ENCODE data around the gene NAA25. TPM values are rescaled to one million over a fixed set of nuclear protein-coding genes. Genes with fewer than 3 reads are reported as not detected.

The NAA25 gene
- total and polyA plus RNA-seq, 4 donors, result 19.6 to 40.5 (median 21.0) TPM

GRCh38 chr12:111991535-111991934, 117.0 kb downstream of the NAA25 start:
- WGBS (ENCODE audit: insufficient coverage), result no CpG with 5 or more reads among the region's 2 CpGs
- no peak overlapping the region for H3K4me3 ChIP-seq (ENCODE audit: low read depth, low read length)
- H3K27ac ChIP-seq (ENCODE audit: low read depth, low read length), result no peak overlapping the region
- H3K9me3 ChIP-seq (ENCODE audit: control insufficient read depth, insufficient read depth, low read length), result no peaks in the 10 kb centered on the region
- DNase-seq (ENCODE audit: low read depth in 4 of 6, low spot score in 6 of 6), result no peak
- H3K4me1 ChIP-seq (ENCODE audit: control insufficient read depth, insufficient read depth, low read length), result no peaks in the 10 kb centered on the region
- no peaks in the 10 kb centered on the region for H3K36me3 ChIP-seq (ENCODE audit: control insufficient read depth, insufficient read depth, low read length)
- no peaks in the 10 kb centered on the region for H3K27me3 ChIP-seq (ENCODE audit: control insufficient read depth, insufficient read depth, low read length)

- H3K4me3 ChIP-seq (ENCODE audit: low read depth, low read length), result no peak overlapping the region
- H3K27ac ChIP-seq (ENCODE audit: low read depth, low read length), result no peak overlapping the region
- WGBS (ENCODE audit: insufficient coverage), result no CpG with 5 or more reads among the region's 2 CpGs
- no peaks in the 10 kb centered on the region for H3K4me1 ChIP-seq (ENCODE audit: control insufficient read depth, insufficient read depth, low read length)
- H3K36me3 ChIP-seq (ENCODE audit: control insufficient read depth, insufficient read depth, low read length), result no peaks in the 10 kb centered on the region
- no peak for DNase-seq (ENCODE audit: low read depth in 4 of 6, low spot score in 6 of 6)
- no peaks in the 10 kb centered on the region for H3K27me3 ChIP-seq (ENCODE audit: control insufficient read depth, insufficient read depth, low read length)
- H3K9me3 ChIP-seq (ENCODE audit: control insufficient read depth, insufficient read depth, low read length), result no peaks in the 10 kb centered on the region
Observed at GRCh38 chr12:111984820-111985219, 123.8 kb downstream of the NAA25 start.

- H3K36me3 ChIP-seq (ENCODE audit: control insufficient read depth, insufficient read depth, low read length), result no peaks in the 10 kb centered on the region
- H3K27ac ChIP-seq (ENCODE audit: low read depth, low read length), result no peak overlapping the region
- H3K4me3 ChIP-seq (ENCODE audit: low read depth, low read length), result no peak overlapping the region
- H3K27me3 ChIP-seq (ENCODE audit: control insufficient read depth, insufficient read depth, low read length), result no peaks in the 10 kb centered on the region
- H3K9me3 ChIP-seq (ENCODE audit: control insufficient read depth, insufficient read depth, low read length), result no peaks in the 10 kb centered on the region
- WGBS (ENCODE audit: insufficient coverage), result no CpG with 5 or more reads among the region's 2 CpGs
- no peaks in the 10 kb centered on the region for H3K4me1 ChIP-seq (ENCODE audit: control insufficient read depth, insufficient read depth, low read length)
- DNase-seq (ENCODE audit: low read depth in 4 of 6, low spot score in 6 of 6), result no peak
Observed at GRCh38 chr12:111981987-111982386, 126.6 kb downstream of the NAA25 start.

- Histone ChIP-seq H3K9me3 (ENCODE audit: control insufficient read depth, insufficient read depth, low read length) (no peaks in the 10 kb centered on the region), H3K4me1 (ENCODE audit: control insufficient read depth, insufficient read depth, low read length) (no peaks in the 10 kb centered on the region), H3K4me3 (ENCODE audit: low read depth, low read length) (no peak overlapping the region), H3K36me3 (ENCODE audit: control insufficient read depth, insufficient read depth, low read length) (no peaks in the 10 kb centered on the region), H3K27me3 (ENCODE audit: control insufficient read depth, insufficient read depth, low read length) (no peaks in the 10 kb centered on the region), H3K27ac (ENCODE audit: low read depth, low read length) (no peak overlapping the region)
- no peak for DNase-seq (ENCODE audit: low read depth in 4 of 6, low spot score in 6 of 6)
- no CpG with 5 or more reads among the region's 5 CpGs for WGBS (ENCODE audit: insufficient coverage)
Observed at GRCh38 chr12:111980598-111980997, 128.0 kb downstream of the NAA25 start.

GRCh38 chr12:111978545-111978944, 130.0 kb downstream of the NAA25 start:
- no peaks in the 10 kb centered on the region for H3K36me3 ChIP-seq (ENCODE audit: control insufficient read depth, insufficient read depth, low read length)
- no peaks in the 10 kb centered on the region for H3K4me1 ChIP-seq (ENCODE audit: control insufficient read depth, insufficient read depth, low read length)
- no peak for DNase-seq (ENCODE audit: low read depth in 4 of 6, low spot score in 6 of 6)
- no peaks in the 10 kb centered on the region for H3K9me3 ChIP-seq (ENCODE audit: control insufficient read depth, insufficient read depth, low read length)
- H3K27me3 ChIP-seq (ENCODE audit: control insufficient read depth, insufficient read depth, low read length), result no peaks in the 10 kb centered on the region
- H3K27ac ChIP-seq (ENCODE audit: low read depth, low read length), result no peak overlapping the region
- H3K4me3 ChIP-seq (ENCODE audit: low read depth, low read length), result no peak overlapping the region

GRCh38 chr12:111976860-111977259, 131.7 kb downstream of the NAA25 start:
- H3K36me3 ChIP-seq (ENCODE audit: control insufficient read depth, insufficient read depth, low read length), result peaks cover 2% of the 10 kb centered on the region
- DNase-seq (ENCODE audit: low read depth in 4 of 6, low spot score in 6 of 6), result no peak
- no peak overlapping the region for H3K4me3 ChIP-seq (ENCODE audit: low read depth, low read length)
- H3K27ac ChIP-seq (ENCODE audit: low read depth, low read length), result no peak overlapping the region
- H3K4me1 ChIP-seq (ENCODE audit: control insufficient read depth, insufficient read depth, low read length), result no peaks in the 10 kb centered on the region
- H3K9me3 ChIP-seq (ENCODE audit: control insufficient read depth, insufficient read depth, low read length), result no peaks in the 10 kb centered on the region
- H3K27me3 ChIP-seq (ENCODE audit: control insufficient read depth, insufficient read depth, low read length), result no peaks in the 10 kb centered on the region

Small RNA genes lying within 50 kb of the gene (small RNA-seq; reads per million reads assigned to genes)
- gene AC004024.1 (ENCODE audit: low replicate concordance) (not detected), gene MIR3657 (ENCODE audit: low replicate concordance) (not detected), gene RF00019 (ENCODE audit: low replicate concordance) (not detected)

Other genes starting within 250 kb of the NAA25 start
- 10 to 100 TPM; 22.2 to 23.2 TPM for gene TMEM116, start 95.6 kb downstream of the NAA25 start, total RNA-seq
- 10 to 100 TPM; 12.3 to 13.3 TPM for gene TMEM116, start 95.6 kb downstream of the NAA25 start, polyA plus RNA-seq (ENCODE audit: insufficient read length in 2 of 2)
- 10 to 100 TPM; 41.0 to 95.7 TPM for gene ERP29, start 95.4 kb downstream of the NAA25 start, total RNA-seq
- gene ERP29, start 95.4 kb downstream of the NAA25 start, polyA plus RNA-seq (ENCODE audit: insufficient read length in 2 of 2), result 100 to 1,000 TPM; 108 to 130 TPM
- 10 to 100 TPM; 38.1 to 48.2 TPM for gene TRAFD1, start 16.8 kb upstream of the NAA25 start, total RNA-seq
- gene TRAFD1, start 16.8 kb upstream of the NAA25 start, polyA plus RNA-seq (ENCODE audit: insufficient read length in 2 of 2), result 10 to 100 TPM; 41.9 to 43.6 TPM

All from spinal cord (tissue), 10 donors.